Suppressor macrophage (primary cell): Measurements from ENCODE around the gene KLHL4.
A peak's percentile ranks its signal among the peaks of the same experiment; 100 is the strongest.
"Not testable (repeated sequence)": the region's sequence is repeated elsewhere in the genome, so short reads cannot be mapped to it uniquely, and the experiment has no call there.

Experiments used
- DNase-seq, 4 experiments: peaks; one replicate each; pipeline ENCODE4 v3.0.0-alpha.2; 2020 to 2022

Gene KLHL4

GRCh38 chrX:87663421-87663820 lies 145.8 kb downstream of the KLHL4 start:
- DNase-seq, result no peak

GRCh38 chrX:87664381-87664780 lies 146.8 kb downstream of the KLHL4 start:
- DNase-seq, result peak in 3 of 4 experiments; percentile 0 to 3 (median 3)

GRCh38 chrX:87679849-87680248 lies 162.2 kb downstream of the KLHL4 start:
- no peak for DNase-seq

GRCh38 chrX:87687703-87688102 lies 170.1 kb downstream of the KLHL4 start:
- no peak for DNase-seq

GRCh38 chrX:87688113-87688748 lies 170.6 kb downstream of the KLHL4 start:
- DNase-seq, result not testable (repeated sequence)

- not testable (repeated sequence) for DNase-seq
Measured at GRCh38 chrX:87689218-87689617, 171.6 kb downstream of the KLHL4 start.

GRCh38 chrX:87693204-87693603 lies 175.6 kb downstream of the KLHL4 start:
- DNase-seq, result no peak

- DNase-seq, result no peak
Measured at GRCh38 chrX:87697409-87697808, 179.8 kb downstream of the KLHL4 start.

GRCh38 chrX:87702795-87703194 lies 185.2 kb downstream of the KLHL4 start:
- DNase-seq, result no peak

GRCh38 chrX:87703469-87703868 lies 185.9 kb downstream of the KLHL4 start:
- not testable (repeated sequence) for DNase-seq

- DNase-seq, result no peak
Measured at GRCh38 chrX:87706134-87706533, 188.5 kb downstream of the KLHL4 start.

- no peak for DNase-seq
Measured at GRCh38 chrX:87710580-87710979, 193.0 kb downstream of the KLHL4 start.
